PFSK-1 (cell line): ENCODE results near the gene CHGA.

Experiments
- FOXP2 ChIP-seq: optimal IDR thresholded peaks from 2 replicates; pipeline ENCODE3; 2011; ENCODE audit warnings: borderline replicate concordance, control low read depth, inconsistent platforms; ENCODE audit not compliant: insufficient read depth; ENCODE audit errors: extremely low read length, extremely low read depth
- POLR2AphosphoS5 ChIP-seq: IDR thresholded peaks from 2 replicates; pipeline ENCODE4 v1.6.1; 2012; ENCODE audit warnings: low read depth, mild to moderate bottlenecking, control low read depth, low read length, moderate library complexity
- SIN3A ChIP-seq: IDR thresholded peaks from 2 replicates; pipeline ENCODE4 v1.6.1; 2012; ENCODE audit warnings: mild to moderate bottlenecking, low read length, moderate library complexity, borderline replicate concordance; ENCODE audit not compliant: insufficient read depth
- TAF1 ChIP-seq: IDR thresholded peaks from 2 replicates; pipeline ENCODE4 v1.6.1; 2012; ENCODE audit warnings: low read length, control low read depth, borderline replicate concordance; ENCODE audit not compliant: insufficient read depth
- TF ChIP-seq, protein P1 (sequence below), 2 experiments: IDR thresholded peaks; 2 replicates each; pipeline versions ENCODE4 v1.6.1 to v1.8.0; 2011 to 2012; ENCODE audit warnings: low read depth in 2 of 2, low read length in 2 of 2, control low read depth in 1 of 2, inconsistent platforms in 1 of 2, mild to moderate bottlenecking in 1 of 2, moderate library complexity in 1 of 2; ENCODE audit not compliant: insufficient read depth in 1 of 2

Gene CHGA

DNA sequence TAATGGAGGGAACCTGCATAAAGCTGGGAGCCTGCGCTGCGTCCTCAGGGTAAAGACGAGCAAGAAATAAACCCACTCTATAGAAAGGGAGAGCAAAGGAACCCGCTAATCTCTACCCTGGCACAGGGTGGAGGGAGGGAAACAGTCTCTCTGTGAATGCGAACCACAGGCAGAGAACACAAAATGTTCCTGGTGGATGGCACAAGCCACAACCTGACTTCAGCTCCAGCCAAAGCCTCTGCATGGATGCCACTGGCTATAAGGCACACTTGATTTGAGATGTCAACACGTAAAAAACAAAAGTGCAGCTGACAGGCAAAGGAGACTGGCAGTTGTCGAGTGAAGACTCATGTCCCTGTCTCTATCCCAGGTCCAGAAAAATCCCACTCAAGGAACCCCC lies 32.4 kb downstream of the CHGA start:
- TF ChIP-seq, protein P1, sequence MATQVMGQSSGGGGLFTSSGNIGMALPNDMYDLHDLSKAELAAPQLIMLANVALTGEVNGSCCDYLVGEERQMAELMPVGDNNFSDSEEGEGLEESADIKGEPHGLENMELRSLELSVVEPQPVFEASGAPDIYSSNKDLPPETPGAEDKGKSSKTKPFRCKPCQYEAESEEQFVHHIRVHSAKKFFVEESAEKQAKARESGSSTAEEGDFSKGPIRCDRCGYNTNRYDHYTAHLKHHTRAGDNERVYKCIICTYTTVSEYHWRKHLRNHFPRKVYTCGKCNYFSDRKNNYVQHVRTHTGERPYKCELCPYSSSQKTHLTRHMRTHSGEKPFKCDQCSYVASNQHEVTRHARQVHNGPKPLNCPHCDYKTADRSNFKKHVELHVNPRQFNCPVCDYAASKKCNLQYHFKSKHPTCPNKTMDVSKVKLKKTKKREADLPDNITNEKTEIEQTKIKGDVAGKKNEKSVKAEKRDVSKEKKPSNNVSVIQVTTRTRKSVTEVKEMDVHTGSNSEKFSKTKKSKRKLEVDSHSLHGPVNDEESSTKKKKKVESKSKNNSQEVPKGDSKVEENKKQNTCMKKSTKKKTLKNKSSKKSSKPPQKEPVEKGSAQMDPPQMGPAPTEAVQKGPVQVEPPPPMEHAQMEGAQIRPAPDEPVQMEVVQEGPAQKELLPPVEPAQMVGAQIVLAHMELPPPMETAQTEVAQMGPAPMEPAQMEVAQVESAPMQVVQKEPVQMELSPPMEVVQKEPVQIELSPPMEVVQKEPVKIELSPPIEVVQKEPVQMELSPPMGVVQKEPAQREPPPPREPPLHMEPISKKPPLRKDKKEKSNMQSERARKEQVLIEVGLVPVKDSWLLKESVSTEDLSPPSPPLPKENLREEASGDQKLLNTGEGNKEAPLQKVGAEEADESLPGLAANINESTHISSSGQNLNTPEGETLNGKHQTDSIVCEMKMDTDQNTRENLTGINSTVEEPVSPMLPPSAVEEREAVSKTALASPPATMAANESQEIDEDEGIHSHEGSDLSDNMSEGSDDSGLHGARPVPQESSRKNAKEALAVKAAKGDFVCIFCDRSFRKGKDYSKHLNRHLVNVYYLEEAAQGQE (IDR thresholded peaks at IDR 0.05; ENCODE audit: insufficient read depth in 1 of 2, low read depth in 2 of 2, low read length in 2 of 2), result no peak
- TF ChIP-seq POLR2AphosphoS5 (no peak), SIN3A (no peak), TAF1 (no peak), FOXP2 (no peak)

DNA sequence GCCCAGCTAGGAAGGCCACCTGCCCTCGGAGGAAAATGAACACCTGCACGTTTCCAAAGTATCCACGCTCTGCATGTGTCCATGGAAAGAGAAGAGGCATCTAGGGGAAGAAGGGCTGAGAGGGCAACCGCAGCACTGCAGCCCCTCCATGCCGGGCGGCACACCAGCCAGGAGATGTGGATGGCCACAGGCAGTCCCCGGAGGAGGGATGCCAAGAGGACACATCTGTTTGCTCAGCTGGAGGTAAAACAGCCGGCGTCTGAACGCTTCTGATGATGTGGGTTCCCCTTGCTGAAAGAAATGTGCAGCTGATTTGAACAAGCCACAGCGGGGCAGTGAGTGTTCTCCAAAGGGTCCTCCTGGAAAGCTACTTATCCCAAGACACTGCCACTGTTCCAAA lies 34.0 kb downstream of the CHGA start:
- TF ChIP-seq POLR2AphosphoS5 (no peak), FOXP2 (no peak), TAF1 (no peak)
- TF ChIP-seq, protein P1 (IDR thresholded peaks at IDR 0.05; ENCODE audit: insufficient read depth in 1 of 2, low read depth in 2 of 2, low read length in 2 of 2), result no peak

DNA sequence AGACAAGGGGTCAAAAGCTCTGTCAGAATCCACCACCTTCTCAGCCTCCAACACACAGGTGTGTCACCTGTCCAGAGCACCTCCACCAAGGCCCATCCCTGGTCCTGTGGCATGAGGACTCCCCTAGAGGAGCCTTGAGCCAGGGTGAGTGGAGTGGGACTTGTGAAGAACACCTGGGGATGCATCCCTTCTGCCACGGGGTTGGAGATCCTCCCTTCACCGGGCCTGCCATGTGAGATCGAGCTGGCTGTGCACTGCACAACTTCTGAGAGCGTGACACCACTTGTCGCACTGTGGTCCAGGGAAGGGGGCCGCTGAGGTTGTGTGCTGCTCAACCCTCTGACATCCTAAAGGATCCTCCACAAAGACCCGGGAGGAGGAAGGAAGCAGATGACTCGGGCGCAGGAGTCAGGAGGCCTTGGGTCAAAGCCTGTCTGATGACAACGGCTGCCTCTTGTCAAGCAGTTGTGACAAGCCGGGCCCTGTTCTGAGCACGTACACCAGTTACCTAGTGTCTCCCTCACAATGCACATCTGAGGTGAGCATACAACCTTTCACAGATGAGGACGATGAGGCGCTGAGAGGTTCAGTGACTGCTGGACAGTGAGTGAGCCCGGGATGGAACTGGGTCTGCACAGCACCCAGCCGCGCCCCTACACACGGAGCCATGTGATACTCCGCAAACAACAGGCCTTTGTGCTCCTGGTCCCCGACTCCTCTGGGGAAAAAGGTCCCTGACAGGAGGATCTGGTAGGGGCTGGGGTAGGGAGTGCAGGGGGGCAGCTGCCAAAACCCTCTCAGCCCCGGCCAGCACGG lies 35.6 kb downstream of the CHGA start:
- no peak for TF ChIP-seq TAF1
- TF ChIP-seq, protein P1 (IDR thresholded peaks at IDR 0.05; ENCODE audit: insufficient read depth in 1 of 2, low read depth in 2 of 2, low read length in 2 of 2), result no peak

DNA sequence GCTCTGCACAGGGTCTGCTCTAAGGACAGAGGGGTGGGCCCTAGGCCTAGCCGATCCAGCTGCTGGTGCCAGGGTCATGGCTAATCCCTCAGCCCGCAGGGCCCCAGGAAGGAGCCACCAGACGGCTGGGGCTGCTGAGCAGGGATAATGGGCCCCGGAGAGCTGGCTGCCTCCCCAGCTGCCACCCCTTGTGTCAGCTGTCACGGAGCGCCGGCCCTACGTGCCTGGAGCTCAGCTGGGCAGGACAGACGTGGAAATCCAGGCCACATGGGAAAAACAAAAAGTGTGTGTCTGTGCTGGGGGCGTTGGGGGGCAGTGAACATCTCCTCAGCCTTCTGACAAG lies 36.2 kb downstream of the CHGA start:
- TF ChIP-seq, protein P1 (IDR thresholded peaks at IDR 0.05; ENCODE audit: insufficient read depth in 1 of 2, low read depth in 2 of 2, low read length in 2 of 2), result no peak
- no peak for TF ChIP-seq FOXP2
- TF ChIP-seq POLR2AphosphoS5, result no peak
- TF ChIP-seq TAF1, result no peak
- no peak for TF ChIP-seq SIN3A
